SH-SY5Y (cell line): ENCODE data around the gene RHBDL1.

Experiments
- GATA2 ChIP-seq: IDR thresholded peaks from 2 replicates; pipeline ENCODE4 v1.6.1; 2011; ENCODE audit warnings: mild to moderate bottlenecking, low read depth, low read length
- GATA3 ChIP-seq: IDR thresholded peaks from 2 replicates; pipeline ENCODE4 v1.6.1; 2011; ENCODE audit warnings: low read depth, mild to moderate bottlenecking, low read length, moderate library complexity

GRCh38 chr16:714079-714478, 38.6 kb downstream of the RHBDL1 start:
- TF ChIP-seq GATA2 (no peak), GATA3 (no peak)
